GM23248 (cell line): ENCODE data around the gene NOS1AP. TPM values are rescaled to one million over a fixed set of nuclear protein-coding genes. Genes with fewer than 3 reads are reported as not detected.
A peak's percentile ranks its signal among the peaks of the same experiment; 100 is the strongest.

Source experiments
- DNase-seq: peaks from one replicate; pipeline ENCODE4 v3.0.0-alpha.2; 2015
- H2AFZ ChIP-seq: fragments of 200-600 bp; sonication (generic); 2 replicates; pipeline ENCODE4 v1.6.1; 2016; ENCODE audit warnings: antibody characterized with exemption
- H3F3A ChIP-seq: fragments of 200-600 bp; sonication (generic); 2 replicates; pipeline ENCODE4 v1.6.1; 2016; ENCODE audit warnings: mild to moderate bottlenecking, antibody characterized with exemption, mixed run types; ENCODE audit not compliant: insufficient read depth
- H3K27ac ChIP-seq: fragments of 200-600 bp; sonication (generic); 2 replicates; pipeline ENCODE4 v1.5.1; 2016; ENCODE audit warnings: mild to moderate bottlenecking
- H3K27me3 ChIP-seq: fragments of 200-600 bp; sonication (generic); replicated peaks from 2 replicates; pipeline ENCODE4 v1.6.1; 2016; ENCODE audit warnings: mild to moderate bottlenecking; ENCODE audit not compliant: insufficient read depth
- H3K36me3 ChIP-seq: fragments of 200-600 bp; sonication (generic); 2 replicates; pipeline ENCODE4 v1.6.1; 2016; ENCODE audit warnings: low read depth, mild to moderate bottlenecking
- H3K4me1 ChIP-seq: fragments of 200-600 bp; sonication (generic); 2 replicates; pipeline ENCODE4 v1.6.1; 2016; ENCODE audit warnings: mild to moderate bottlenecking; ENCODE audit not compliant: insufficient read depth
- H3K4me2 ChIP-seq: fragments of 200-600 bp; sonication (generic); one replicate; pipeline ENCODE4 v1.6.1; 2016; ENCODE audit warnings: mild to moderate bottlenecking; ENCODE audit not compliant: unreplicated experiment
- H3K4me3 ChIP-seq: fragments of 200-600 bp; sonication (generic); 2 replicates; pipeline ENCODE4 v1.5.1; 2016; ENCODE audit warnings: mild to moderate bottlenecking
- H3K79me2 ChIP-seq: fragments of 200-600 bp; sonication (generic); 2 replicates; pipeline ENCODE4 v1.6.1; 2016; ENCODE audit warnings: mild to moderate bottlenecking; ENCODE audit not compliant: insufficient read depth
- H3K9ac ChIP-seq: fragments of 200-600 bp; sonication (generic); 2 replicates; pipeline ENCODE4 v1.6.1; 2016; ENCODE audit warnings: mild to moderate bottlenecking
- H3K9me2 ChIP-seq: fragments of 200-600 bp; sonication (generic); 2 replicates; pipeline ENCODE4 v1.6.1; 2016; ENCODE audit warnings: mixed run types, mild to moderate bottlenecking, moderate library complexity; ENCODE audit not compliant: insufficient read depth
- H3K9me3 ChIP-seq: fragments of 200-600 bp; sonication (generic); one replicate; pipeline ENCODE4 v1.6.1; 2017; ENCODE audit warnings: low read depth
- H4K20me1 ChIP-seq: fragments of 200-600 bp; sonication (generic); 2 replicates; pipeline ENCODE4 v1.6.0; 2016; ENCODE audit not compliant: insufficient read depth
- EZH2 ChIP-seq: fragments of 200-600 bp; sonication (generic); IDR thresholded peaks from 2 replicates; pipeline ENCODE4 v1.6.1; 2018; ENCODE audit warnings: antibody characterized with exemption, mild to moderate bottlenecking; ENCODE audit not compliant: insufficient read depth, poor library complexity, severe bottlenecking
- EZH2phosphoT487 ChIP-seq: fragments of 200-600 bp; sonication (generic); IDR thresholded peaks from 2 replicates; pipeline ENCODE4 v1.6.1; 2018; ENCODE audit warnings: antibody characterized with exemption, moderate library complexity, mild to moderate bottlenecking, low read depth; ENCODE audit not compliant: insufficient read depth
- WGBS, 2 experiments: methylation state at CpG; one replicate each; pipeline ENCODE4 v1.1.6; 2015 to 2017; ENCODE audit warnings: low lambda C conversion rate in 2 of 2, low coverage in 1 of 2; ENCODE audit errors: missing lambda C conversion rate in 2 of 2; 5-methylcytosine and 5-hydroxymethylcytosine counted together
- in situ Hi-C: fragments of 300-500 bp; cut with MboI; formaldehyde crosslinking; loops from 2 replicates; pipeline ENCODE4 v1.15.0; 2020
- polyA plus RNA-seq: library from polyadenylated mRNA; unstranded; fragments of >200 nt; fragmentation: Nextera tagmentation; extraction: Ambion mirVana; gene quantifications from 2 replicates; pipeline ENCODE4 v1.2.1, GENCODE V29; 2016
- total RNA-seq: library from RNA; depleted of rRNA; stranded (reverse); fragments of >200 nt; shearing (Covaris generic); gene quantifications from 2 replicates; pipeline ENCODE4 v1.2.3, GENCODE V29; 2014

The NOS1AP gene
- total and polyA plus RNA-seq, 2 experiments from 2014 or later, result 0.18 TPM; not detected in 1

DNA sequence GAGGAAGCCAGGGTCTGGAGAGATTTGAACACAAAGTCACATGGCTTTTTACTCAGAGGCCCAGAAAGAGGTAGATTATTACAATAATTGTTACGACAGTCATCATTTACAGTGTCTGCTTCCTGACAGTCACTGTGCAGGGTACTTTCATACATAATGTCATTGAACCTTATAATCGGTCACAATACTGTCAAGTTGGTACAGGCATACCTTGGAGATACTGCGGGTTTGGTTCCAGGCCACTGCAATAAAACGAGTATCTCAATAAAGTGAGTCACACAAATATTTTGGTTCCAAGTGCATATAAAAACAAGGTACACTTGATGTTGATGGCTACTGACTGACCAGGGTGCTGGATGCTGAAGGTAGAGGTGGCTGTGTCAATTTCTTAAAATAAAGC is 112.6 kb downstream of the NOS1AP start:
- H4K20me1 ChIP-seq, result no peaks in the 10 kb centered on the region
- H3K27ac ChIP-seq, result no peak overlapping the region
- no peaks in the 10 kb centered on the region for H3K79me2 ChIP-seq
- no peaks in the 10 kb centered on the region for H3K9me3 ChIP-seq
- 78 to 84% methylated on average over 4 of the region's 4 CpGs for WGBS, 2 experiments
- H3F3A ChIP-seq, result no peaks in the 10 kb centered on the region
- H3K4me2 ChIP-seq, result no peak overlapping the region
- TF ChIP-seq EZH2 (no peak), EZH2phosphoT487 (no peak)
- H3K4me1 ChIP-seq, result peaks cover under 1% of the 10 kb centered on the region; the same call in 1 of the 2 replicates
- no peak overlapping the region for H2AFZ ChIP-seq
- no peaks in the 10 kb centered on the region for H3K36me3 ChIP-seq
- DNase-seq, result no peak
- in situ Hi-C loops, result no loop called here
- no peaks in the 10 kb centered on the region for H3K9me2 ChIP-seq
- no peaks in the 10 kb centered on the region for H3K27me3 ChIP-seq
- H3K4me3 ChIP-seq, result no peak overlapping the region
- no peak overlapping the region for H3K9ac ChIP-seq

DNA sequence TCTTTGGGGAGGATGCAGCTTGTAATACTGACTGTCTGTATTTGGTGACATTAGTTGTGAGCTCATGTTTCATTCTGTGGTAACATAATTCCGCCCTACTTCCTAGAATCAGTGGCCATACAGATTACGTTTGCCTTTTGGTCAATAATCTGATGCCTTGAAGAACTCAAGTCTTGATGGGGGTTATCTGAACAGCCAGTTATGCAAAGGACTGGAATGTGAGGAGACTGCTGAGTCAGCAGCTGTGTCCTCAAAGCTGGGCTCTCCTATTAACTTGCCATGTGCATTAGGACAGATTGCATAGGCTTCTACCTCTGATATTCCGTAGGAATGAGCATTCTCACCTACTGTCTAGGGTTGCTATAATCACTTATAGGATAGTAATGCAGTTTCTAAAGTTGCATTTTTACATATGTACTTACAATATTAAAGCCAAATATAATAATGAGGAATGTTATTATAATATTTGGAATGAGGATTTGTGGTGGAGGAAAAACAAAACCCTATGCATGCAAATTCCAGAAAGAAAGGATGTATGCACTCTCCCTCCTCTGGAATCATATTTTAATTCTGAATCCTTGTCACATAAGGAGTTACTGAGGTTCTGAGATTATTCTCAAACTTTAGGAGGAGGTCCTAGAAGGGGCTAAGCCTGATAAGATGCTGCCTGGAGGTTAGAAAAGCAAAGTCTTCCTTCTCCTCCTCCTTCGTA is 116.0 kb downstream of the NOS1AP start:
- no peak for TF ChIP-seq EZH2
- no peak for TF ChIP-seq EZH2phosphoT487
- no peak overlapping the region for H3K9ac ChIP-seq
- in situ Hi-C loops, result no loop called here
- no peaks in the 10 kb centered on the region for H3K4me1 ChIP-seq
- no peak overlapping the region for H3K27ac ChIP-seq
- no peaks in the 10 kb centered on the region for H3K9me2 ChIP-seq
- H4K20me1 ChIP-seq, result no peaks in the 10 kb centered on the region
- H3K4me3 ChIP-seq, result no peak overlapping the region
- peak; percentile 9 for DNase-seq
- no peak overlapping the region for H3K4me2 ChIP-seq
- H3K79me2 ChIP-seq, result no peaks in the 10 kb centered on the region
- 34 to 38% methylated on average over 4 of the region's 4 CpGs for WGBS, 2 experiments
- H3F3A ChIP-seq, result no peaks in the 10 kb centered on the region
- no peak overlapping the region for H2AFZ ChIP-seq
- H3K9me3 ChIP-seq, result no peaks in the 10 kb centered on the region
- no peaks in the 10 kb centered on the region for H3K27me3 ChIP-seq
- H3K36me3 ChIP-seq, result no peaks in the 10 kb centered on the region

DNA sequence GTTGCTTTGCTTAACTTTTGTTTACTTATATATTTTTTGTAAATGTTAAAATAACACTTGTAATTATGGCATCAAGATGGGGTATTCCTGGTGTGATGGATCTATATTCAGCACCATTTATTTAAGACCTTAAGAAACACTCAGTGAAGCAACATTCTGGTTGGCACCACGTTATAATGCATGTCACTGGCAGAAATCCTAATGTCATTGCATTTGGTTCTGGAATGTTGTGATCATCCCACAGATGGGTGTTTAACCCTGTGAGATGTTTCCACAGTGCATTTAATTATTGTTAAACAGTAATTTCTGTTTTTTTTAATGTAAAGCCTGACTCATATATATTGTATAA is 116.5 kb downstream of the NOS1AP start:
- WGBS, 2 experiments, result 11 to 18% methylated on average over 1 of the region's 1 CpG
- Histone ChIP-seq H3K79me2 (no peaks in the 10 kb centered on the region), H3K36me3 (no peaks in the 10 kb centered on the region), H3K4me3 (no peak overlapping the region), H3K9me3 (no peaks in the 10 kb centered on the region), H3K9me2 (no peaks in the 10 kb centered on the region), H3K4me1 (no peaks in the 10 kb centered on the region), H3K4me2 (no peak overlapping the region), H3K27ac (no peak overlapping the region), H3K27me3 (no peaks in the 10 kb centered on the region), H3F3A (no peaks in the 10 kb centered on the region), H2AFZ (no peak overlapping the region), H3K9ac (no peak overlapping the region), H4K20me1 (no peaks in the 10 kb centered on the region)
- TF ChIP-seq EZH2 (no peak), EZH2phosphoT487 (no peak)
- no peak for DNase-seq
- in situ Hi-C loops, result no loop called here

DNA sequence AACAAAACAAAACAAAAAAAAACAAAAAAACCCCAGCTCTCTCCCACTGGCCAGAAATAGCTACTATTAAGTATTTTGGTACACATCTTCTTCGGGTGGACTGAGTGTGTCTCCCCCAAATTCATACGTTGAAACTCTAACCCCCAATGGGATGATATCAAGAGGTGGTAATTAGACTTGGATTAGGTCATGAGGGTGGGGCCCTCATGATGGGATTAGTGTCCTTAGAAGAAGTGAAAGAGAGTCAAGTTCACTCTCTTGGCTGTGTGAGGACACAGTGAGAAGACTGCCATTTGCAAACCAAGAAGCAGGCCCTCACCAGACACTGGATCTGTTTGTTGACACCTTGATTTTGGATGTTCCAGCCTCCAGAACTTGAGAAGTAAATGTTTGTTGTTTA is 116.9 kb downstream of the NOS1AP start:
- H4K20me1 ChIP-seq, result no peaks in the 10 kb centered on the region
- in situ Hi-C loops, result no loop called here
- WGBS, 2 experiments, result 38 to 46% methylated on average over 2 of the region's 2 CpGs
- DNase-seq, result no peak
- no peaks in the 10 kb centered on the region for H3K79me2 ChIP-seq
- H3F3A ChIP-seq, result no peaks in the 10 kb centered on the region
- no peak overlapping the region for H2AFZ ChIP-seq
- no peaks in the 10 kb centered on the region for H3K27me3 ChIP-seq
- H3K9me3 ChIP-seq, result no peaks in the 10 kb centered on the region
- H3K36me3 ChIP-seq, result no peaks in the 10 kb centered on the region
- TF ChIP-seq EZH2phosphoT487 (no peak), EZH2 (no peak)
- no peak overlapping the region for H3K4me3 ChIP-seq
- no peak overlapping the region for H3K4me2 ChIP-seq
- no peak overlapping the region for H3K9ac ChIP-seq
- H3K27ac ChIP-seq, result no peak overlapping the region
- H3K4me1 ChIP-seq, result no peaks in the 10 kb centered on the region
- no peaks in the 10 kb centered on the region for H3K9me2 ChIP-seq
